Ishikawa (cell line): ENCODE measurements around the gene COL3A1.

ENCODE experiments used
- CEBPB ChIP-seq: IDR thresholded peaks from 2 replicates; pipeline ENCODE4 v1.6.1; 2012
- CREB1 ChIP-seq: IDR thresholded peaks from 2 replicates; pipeline ENCODE4 v1.6.1; 2012; ENCODE audit warnings: low read depth
- EGR1 ChIP-seq: IDR thresholded peaks from 2 replicates; pipeline ENCODE4 v1.6.1; 2012
- EP300 ChIP-seq: IDR thresholded peaks from 2 replicates; pipeline ENCODE4 v1.6.1; 2012; ENCODE audit warnings: borderline replicate concordance
- FOXM1 ChIP-seq: IDR thresholded peaks from 2 replicates; pipeline ENCODE4 v1.6.1; 2012; ENCODE audit warnings: low read depth, borderline replicate concordance
- MAX ChIP-seq: IDR thresholded peaks from 2 replicates; pipeline ENCODE4 v1.6.1; 2012
- NFIC ChIP-seq: IDR thresholded peaks from 2 replicates; pipeline ENCODE4 v1.6.1; 2012
- RAD21 ChIP-seq: IDR thresholded peaks from 2 replicates; pipeline ENCODE4 v1.6.1; 2012; ENCODE audit warnings: low read depth
- REST ChIP-seq: IDR thresholded peaks from 2 replicates; pipeline ENCODE4 v1.6.1; 2012; ENCODE audit warnings: low read depth, mild to moderate bottlenecking
- TAF1 ChIP-seq: IDR thresholded peaks from 2 replicates; pipeline ENCODE4 v1.6.1; 2012; ENCODE audit warnings: low read depth, mild to moderate bottlenecking
- TCF12 ChIP-seq: IDR thresholded peaks from 2 replicates; pipeline ENCODE4 v1.6.1; 2012; ENCODE audit warnings: low read depth
- TEAD4 ChIP-seq: IDR thresholded peaks from 2 replicates; pipeline ENCODE4 v1.6.1; 2012
- USF1 ChIP-seq: IDR thresholded peaks from 2 replicates; pipeline ENCODE4 v1.6.1; 2012
- YY1 ChIP-seq: IDR thresholded peaks from 2 replicates; pipeline ENCODE4 v1.6.1; 2012; ENCODE audit warnings: low read depth
- ZBTB7A ChIP-seq: IDR thresholded peaks from 2 replicates; pipeline ENCODE4 v1.6.1; 2012; ENCODE audit warnings: low read depth

Gene COL3A1

DNA sequence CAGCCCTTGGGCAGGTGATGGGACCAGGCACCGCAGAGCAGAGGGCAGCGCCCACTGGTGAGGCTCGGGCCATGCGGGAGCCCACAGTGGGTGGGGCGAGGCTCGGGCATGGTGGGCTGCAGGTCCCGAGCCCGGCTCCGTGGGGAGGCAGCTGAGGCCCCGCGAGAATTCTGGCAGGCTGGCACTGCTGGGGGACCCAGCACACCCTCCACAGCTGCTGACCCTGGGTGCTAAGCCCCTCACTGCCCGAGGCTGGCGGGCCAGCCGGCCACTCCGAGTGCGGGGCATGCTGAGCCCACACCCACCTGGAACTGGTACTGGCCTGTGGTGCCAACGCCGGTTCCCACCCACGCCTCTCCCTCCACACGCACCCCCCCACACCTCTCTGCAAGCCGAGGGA is 29.7 kb upstream of the COL3A1 start:
- no peak for TF ChIP-seq REST
- TF ChIP-seq FOXM1: no peak
- no peak for TF ChIP-seq RAD21

DNA sequence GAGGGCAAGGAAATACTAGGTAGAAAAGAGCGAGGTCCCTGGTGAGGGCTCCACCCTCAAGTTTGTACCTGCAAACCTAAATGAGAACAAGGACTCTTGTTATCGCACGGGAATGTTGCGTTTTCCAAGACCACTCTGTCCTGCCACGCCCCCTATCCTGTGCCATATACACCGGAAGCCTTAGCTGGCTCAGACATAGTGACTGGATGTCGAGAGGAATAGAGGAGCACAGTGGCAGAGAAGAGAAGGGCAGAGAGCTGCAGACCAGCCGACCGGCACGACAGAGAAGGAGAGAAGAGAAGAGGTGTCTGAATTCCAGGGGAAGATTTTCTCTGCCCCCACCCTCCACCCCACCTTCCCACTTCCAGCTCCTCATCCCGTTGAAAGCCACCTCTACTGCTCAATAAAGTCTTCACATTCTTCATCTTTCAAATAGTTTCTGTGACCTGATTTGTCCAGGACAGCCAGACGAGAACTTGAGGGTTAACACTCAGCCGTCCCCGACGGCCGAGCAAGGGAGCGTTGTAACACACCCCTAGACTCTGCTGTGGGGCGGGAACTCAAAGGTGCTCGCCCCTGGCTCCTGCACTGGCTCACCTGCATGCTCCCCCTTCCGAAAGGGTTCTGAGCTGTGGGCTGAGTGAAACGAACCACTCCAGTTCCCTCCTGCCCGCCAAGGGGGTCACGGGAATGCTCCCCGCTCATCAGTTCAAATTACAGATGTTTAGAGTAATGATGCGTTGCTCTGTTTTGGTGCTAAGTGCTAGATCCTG is 24.9 kb upstream of the COL3A1 start:
- TF ChIP-seq ZBTB7A (no peak), TCF12 (no peak), RAD21 (no peak), CREB1 (no peak), EP300 (no peak), EGR1 (no peak), NFIC (no peak), FOXM1 (no peak), MAX (no peak), USF1 (no peak), CEBPB (no peak), TEAD4 (no peak), YY1 (no peak), TAF1 (no peak), REST (no peak)

GRCh38 chr2:188952901-188953300 is 21.3 kb upstream of the COL3A1 start:
- TF ChIP-seq REST (no peak), CEBPB (no peak), TCF12 (no peak)

- no peak for TF ChIP-seq TAF1
- TF ChIP-seq CEBPB: no peak
- TF ChIP-seq EGR1: no peak
- no peak for TF ChIP-seq YY1
- TF ChIP-seq TEAD4: no peak
- no peak for TF ChIP-seq CREB1
- no peak for TF ChIP-seq REST
- TF ChIP-seq USF1: no peak
- TF ChIP-seq ZBTB7A: no peak
- no peak for TF ChIP-seq EP300
- no peak for TF ChIP-seq FOXM1
- no peak for TF ChIP-seq TCF12
- no peak for TF ChIP-seq RAD21
- no peak for TF ChIP-seq NFIC
- TF ChIP-seq MAX: no peak
Measured at GRCh38 chr2:188956290-188956689, 17.9 kb upstream of the COL3A1 start.
